NCI-H345 (cell line): ENCODE data around the gene SIGMAR1.

ENCODE experiments used
- DNase-seq: peaks from one replicate; lab custom pipeline; 2025; lab: John Stamatoyannopoulos, UW

Gene SIGMAR1

GRCh38 chr9:34637356-34638137 lies at the start of gene SIGMAR1:
SIGMAR1 (minus strand) TSS chr9:34637787; CDS start chr9:34637697, 90 bp downstream.
- peak; percentile 93 for DNase-seq

GRCh38 chr9:34686732-34687131 lies 49.1 kb upstream of the SIGMAR1 start:
- no peak for DNase-seq

GRCh38 chr9:34686231-34686630 lies 48.6 kb upstream of the SIGMAR1 start:
- no peak for DNase-seq

DNA sequence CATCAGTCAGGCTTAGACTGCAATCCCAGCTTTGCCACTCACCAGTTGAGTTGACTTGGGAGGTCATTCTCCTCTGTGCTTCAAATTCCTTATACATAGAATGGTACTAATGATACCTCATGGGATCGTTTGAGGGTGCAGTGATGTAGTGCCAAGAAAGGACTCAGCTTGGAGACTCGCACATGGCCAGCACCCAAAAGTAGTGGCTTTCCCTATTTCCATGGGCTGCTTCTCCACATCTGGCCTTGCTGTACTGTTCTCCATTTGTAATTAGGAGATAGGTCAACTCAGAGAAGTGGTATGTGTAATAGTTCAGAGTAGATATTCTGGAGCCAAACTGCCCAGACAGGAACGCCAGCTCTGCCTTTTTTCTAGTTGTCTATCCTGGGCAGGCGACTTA lies 48.0 kb upstream of the SIGMAR1 start:
- DNase-seq: no peak

DNA sequence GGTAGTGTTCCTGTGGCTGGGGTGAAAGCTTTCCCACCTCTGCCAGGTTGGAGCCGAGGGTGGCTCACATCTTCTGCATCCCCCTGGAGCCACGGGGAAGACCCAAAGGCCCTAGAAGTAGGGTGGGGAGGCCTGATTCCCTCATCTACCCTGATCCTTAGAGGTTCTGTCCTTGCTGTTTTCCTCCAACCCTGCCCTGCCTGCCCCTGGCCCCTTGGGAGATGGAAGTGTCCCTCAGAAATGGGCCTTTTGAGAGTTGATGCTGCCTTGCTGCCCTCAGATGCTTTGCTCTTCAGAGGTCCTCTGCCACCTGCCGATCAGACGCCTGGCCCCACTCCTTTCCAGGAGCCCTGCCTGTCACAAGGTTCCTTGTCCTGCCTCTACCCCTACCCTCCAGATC lies 47.2 kb upstream of the SIGMAR1 start:
- DNase-seq: no peak

GRCh38 chr9:34684145-34684544 lies 46.6 kb upstream of the SIGMAR1 start:
- DNase-seq: no peak

- no peak for DNase-seq
These were observed 38.3 kb upstream of the SIGMAR1 start for GRCh38 chr9:34675869-34676268.

GRCh38 chr9:34675048-34675714 lies 37.6 kb upstream of the SIGMAR1 start:
- DNase-seq: peak; percentile 57

GRCh38 chr9:34674440-34674839 lies 36.9 kb upstream of the SIGMAR1 start:
- no peak for DNase-seq

DNA sequence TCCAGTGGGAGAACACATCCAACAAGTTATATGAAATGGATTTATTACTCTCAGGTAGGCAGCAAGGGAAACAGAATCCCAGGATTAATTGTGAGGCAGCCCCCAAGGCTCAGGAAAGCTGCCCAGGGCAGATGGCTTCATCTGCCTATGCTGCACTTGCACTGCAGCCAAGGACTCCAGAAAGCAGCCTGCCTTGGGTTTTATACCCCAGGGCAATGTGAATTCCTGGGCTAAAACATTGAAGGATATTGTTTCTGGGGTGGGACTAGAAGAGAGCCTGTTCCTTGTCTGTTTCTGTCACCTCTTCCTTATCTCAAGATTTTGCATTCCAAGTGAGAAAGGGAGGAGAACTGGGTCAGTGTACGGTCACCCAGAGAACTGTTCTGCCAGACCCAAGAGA lies 33.7 kb upstream of the SIGMAR1 start:
- no peak for DNase-seq

- DNase-seq: no peak
These were observed 32.4 kb upstream of the SIGMAR1 start for GRCh38 chr9:34669809-34670562.

DNA sequence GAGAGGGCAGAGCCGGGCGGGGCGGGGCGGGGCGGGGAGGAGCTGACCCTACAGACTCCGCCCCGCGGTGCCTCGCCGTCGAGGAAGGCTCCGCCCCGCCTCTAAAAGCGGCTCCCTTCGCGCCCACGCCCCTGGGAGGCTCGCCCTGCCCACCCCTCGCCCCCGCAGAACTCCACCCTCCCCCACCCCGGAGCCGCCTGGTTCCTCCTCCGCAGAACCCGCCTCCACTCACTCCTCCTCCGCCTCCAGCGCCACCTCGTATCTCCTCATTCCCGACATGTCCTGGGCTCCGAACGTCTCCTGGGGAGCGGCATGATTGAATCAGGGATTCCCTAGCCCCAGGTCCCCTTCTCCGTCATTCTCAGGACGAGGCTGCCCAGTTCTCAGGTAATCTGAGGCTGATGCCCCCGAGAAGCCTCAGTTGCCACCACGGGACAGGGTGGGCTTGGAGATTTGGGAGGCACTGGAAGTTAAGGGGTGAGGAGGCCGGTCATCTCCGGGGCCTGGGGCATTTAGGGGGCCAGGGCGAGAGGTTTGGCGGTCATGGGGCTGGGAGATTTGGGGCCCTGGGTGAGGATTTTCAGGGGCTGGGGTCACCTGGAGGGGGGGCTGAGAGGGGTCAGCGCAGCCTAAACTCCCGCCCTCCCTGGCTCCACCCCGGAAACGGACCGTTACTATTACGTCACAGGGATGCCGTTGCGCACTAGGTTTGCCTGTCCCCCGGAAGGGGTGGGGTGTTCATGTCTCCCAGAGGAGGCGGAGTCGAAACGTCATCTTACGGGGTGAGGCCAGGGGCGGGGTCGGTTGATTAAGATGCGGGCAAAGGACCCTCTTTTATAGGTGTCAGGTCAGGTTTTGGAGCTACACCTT lies 28.0 kb upstream of the SIGMAR1 start:
- peak; percentile 98 for DNase-seq

- DNase-seq: no peak
These were observed 27.4 kb upstream of the SIGMAR1 start for GRCh38 chr9:34665067-34665380.

DNA sequence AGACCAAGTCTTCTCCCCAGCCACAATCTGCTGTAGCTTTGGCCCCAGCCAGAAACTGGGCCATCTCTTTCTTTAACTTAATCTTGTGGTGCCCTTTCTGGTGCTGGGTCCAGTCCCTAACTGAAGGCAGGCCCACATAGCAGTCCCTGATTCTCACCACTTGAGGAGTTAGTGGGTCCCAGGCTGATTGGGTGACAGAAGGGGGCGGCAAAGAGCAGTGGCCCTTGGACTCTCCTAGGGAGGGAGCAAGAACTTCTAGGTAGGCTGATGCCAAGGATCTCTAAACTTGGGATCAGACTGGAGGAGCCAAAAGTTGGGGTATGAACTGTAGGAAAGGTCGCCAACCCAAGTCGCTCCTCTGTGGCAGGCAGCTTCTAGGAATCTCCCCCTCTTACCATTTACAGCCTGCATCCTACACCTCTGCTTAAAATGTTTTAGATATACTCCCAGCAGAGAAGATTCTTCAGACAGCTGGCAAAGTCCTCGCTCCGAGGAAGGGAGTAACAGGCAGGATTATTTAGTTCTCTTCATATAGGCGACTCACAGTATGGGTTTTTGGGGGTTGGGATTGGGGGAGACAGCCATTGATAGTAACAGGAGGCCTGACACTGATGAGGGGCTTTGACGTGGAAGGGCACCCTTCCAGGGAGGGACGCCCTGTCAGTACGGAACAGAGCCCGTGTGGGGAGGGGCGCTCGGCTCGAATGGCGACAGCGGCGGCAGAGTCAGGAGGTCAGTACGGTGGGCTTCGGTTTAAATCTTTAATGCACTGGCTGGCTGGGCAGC lies 26.9 kb upstream of the SIGMAR1 start:
- peak; percentile 22 for DNase-seq

GRCh38 chr9:34663303-34663605 lies 25.7 kb upstream of the SIGMAR1 start:
- no peak for DNase-seq

GRCh38 chr9:34662526-34663302 lies 25.1 kb upstream of the SIGMAR1 start, which contains the start of gene CCL27:
CCL27 (minus strand) TSS chr9:34662657; CDS start chr9:34662633, 24 bp downstream.
- no peak for DNase-seq

DNA sequence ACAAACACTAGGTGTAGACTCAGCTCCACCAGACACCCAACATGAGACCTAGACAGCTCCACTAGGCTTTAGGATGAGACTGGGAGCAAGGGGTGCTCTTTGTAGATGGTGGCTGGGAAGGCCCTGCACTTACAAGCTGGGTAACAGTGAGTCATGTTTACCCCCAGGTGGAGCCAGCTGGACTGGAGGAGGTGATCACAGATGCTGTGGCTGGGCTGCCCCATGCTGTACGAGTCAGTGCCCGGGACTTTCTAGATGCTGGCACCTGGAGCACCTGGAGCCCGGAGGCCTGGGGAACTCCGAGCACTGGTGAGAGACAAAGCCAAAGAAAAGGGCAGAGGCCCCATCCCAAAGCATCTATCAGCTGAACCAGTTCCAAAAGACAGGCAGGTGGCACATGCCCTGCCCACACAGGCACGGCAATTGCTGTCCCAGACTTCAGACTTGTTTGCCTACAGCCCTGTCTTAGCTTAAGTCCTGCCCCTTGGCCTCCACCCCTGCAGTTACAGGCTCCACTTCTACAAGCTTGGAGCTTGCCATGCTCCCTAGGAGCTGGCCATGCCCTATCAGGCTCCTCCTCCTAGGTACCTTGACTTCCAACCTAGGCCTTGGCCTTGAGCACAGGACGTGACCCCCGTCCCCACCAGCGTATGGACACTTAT lies 22.1 kb upstream of the SIGMAR1 start:
- no peak for DNase-seq

- DNase-seq: no peak
These were observed 20.9 kb upstream of the SIGMAR1 start for GRCh38 chr9:34658461-34658860.

- no peak for DNase-seq
These were observed 19.4 kb upstream of the SIGMAR1 start for GRCh38 chr9:34656992-34657391.

GRCh38 chr9:34655394-34655793 lies 17.8 kb upstream of the SIGMAR1 start:
- no peak for DNase-seq
